ENCODE data around the gene PHLDA2.
"Not testable (repeated sequence)": the region's sequence is repeated elsewhere in the genome, so short reads cannot be mapped to it uniquely, and the experiment has no call there.

PHLDA2 gene

GRCh38 chr11:2944530-2944929, 15.3 kb upstream of the PHLDA2 start:
- DNase-seq = no peak

- peak; percentile 23 for DNase-seq
Observed at GRCh38 chr11:2943711-2944118, 14.5 kb upstream of the PHLDA2 start.

- no peak for DNase-seq
Observed at GRCh38 chr11:2942872-2943710, 13.9 kb upstream of the PHLDA2 start.

- no peak for DNase-seq
Observed at GRCh38 chr11:2942447-2942846, 13.2 kb upstream of the PHLDA2 start.

- DNase-seq = no peak
Observed at GRCh38 chr11:2940921-2941821, 12.0 kb upstream of the PHLDA2 start.

- no peak for DNase-seq
Observed at GRCh38 chr11:2940147-2940920, 11.1 kb upstream of the PHLDA2 start.

GRCh38 chr11:2938458-2939418, 9.5 kb upstream of the PHLDA2 start:
- not testable (repeated sequence) for DNase-seq

- not testable (repeated sequence) for DNase-seq
Observed at GRCh38 chr11:2937641-2938457, 8.6 kb upstream of the PHLDA2 start.

GRCh38 chr11:2934611-2935239, 5.5 kb upstream of the PHLDA2 start:
- DNase-seq = no peak

- no peak for DNase-seq
Observed at GRCh38 chr11:2934021-2934550, 4.9 kb upstream of the PHLDA2 start.

GRCh38 chr11:2933375-2934020, 4.3 kb upstream of the PHLDA2 start:
- peak; percentile 20 for DNase-seq

- DNase-seq = no peak
Observed at GRCh38 chr11:2932850-2933251, 3.6 kb upstream of the PHLDA2 start.

- DNase-seq = no peak
Observed at GRCh38 chr11:2931771-2932738, 2.8 kb upstream of the PHLDA2 start.

- no peak for DNase-seq
Observed at GRCh38 chr11:2931420-2931746, 2.2 kb upstream of the PHLDA2 start.

- peak; percentile 58 for DNase-seq
Observed at GRCh38 chr11:2930704-2931419, 1.6 kb upstream of the PHLDA2 start.

GRCh38 chr11:2929950-2930703, 907 bp upstream of the PHLDA2 start:
- peak; percentile 56 for DNase-seq

- no peak for DNase-seq
Observed at GRCh38 chr11:2929531-2929949, 320 bp upstream of the PHLDA2 start.
